Measurements from ENCODE around the gene PPP6R1. TPM values are rescaled to one million over a fixed set of nuclear protein-coding genes. Genes with fewer than 3 reads are reported as not detected.

PPP6R1 gene
- total and polyA plus RNA-seq, 10 donors, result 49.2 to 150 (median 129) TPM

- Histone ChIP-seq H3K27me3 (replicated peaks in 1 of 7) (no peaks in the 10 kb centered on the region), H3K36me3 (peaks cover 0 to 11% (median 0%) of the 10 kb centered on the region in 6 donors), H3K4me1 (peaks cover 47 to 69% (median 63%) of the 10 kb centered on the region in 6 donors), H3K4me3 (peak overlapping the region; percentile 79 to 96 (median 90)), H3K27ac (peak overlapping the region; percentile 78 to 98 (median 96)), H3K9me3 (no peaks in the 10 kb centered on the region)
- 0 to 1% (median 1%) methylated on average over 46 to 51 of the region's 51 CpGs for WGBS, 5 donors
- intact Hi-C loops (cut with DNase I; ENCODE audit: low total_unique reads), result loop anchor here (10.0 kb wide), 1 partner anchor 73 kb away; the partner anchor contains the start of gene SYT5
- TF ChIP-seq CTCF (IDR thresholded peaks at IDR 0.05 in 8 of 11, conservative IDR thresholded peaks at IDR 0.05 in 3 of 11) (no peak), POLR2AphosphoS5 (IDR thresholded peaks at IDR 0.05) (peak in 1 of 3 donors; percentile 23)
- peak; percentile 83 for DNase-seq
Observed at GRCh38 chr19:55257461-55258420, 1.1 kb downstream of the PPP6R1 start.

GRCh38 chr19:55256562-55257460, 2.0 kb downstream of the PPP6R1 start:
- no peak for TF ChIP-seq POLR2A (IDR thresholded peaks at IDR 0.05)
- intact Hi-C loops (cut with DNase I; ENCODE audit: low total_unique reads), result loop anchor here (10.0 kb wide), 1 partner anchor 72 kb away; the partner anchor contains the start of gene SYT5
- Histone ChIP-seq H3K4me3 (peak overlapping the region; percentile 79 to 96 (median 90)), H3K36me3 (peaks cover 0 to 2% (median 0%) of the 10 kb centered on the region in 6 donors), H3K27me3 (replicated peaks in 1 of 7) (no peaks in the 10 kb centered on the region), H3K4me1 (peaks cover 56 to 78% (median 73%) of the 10 kb centered on the region in 6 donors), H3K9me3 (no peaks in the 10 kb centered on the region), H3K27ac (peak overlapping the region in 7 of 8 donors; percentile 93 to 98 (median 96))
- 19 to 27% (median 23%) methylated on average over 22 of the region's 22 CpGs for WGBS, 5 donors
- peak; percentile 75 for DNase-seq

- peak; percentile 87 for DNase-seq
- intact Hi-C loops (cut with DNase I; ENCODE audit: low total_unique reads), result loop anchor here (10.0 kb wide), 1 partner anchor 71 kb away; the partner anchor contains the start of gene SYT5
- H3K27ac ChIP-seq, result peak overlapping the region; percentile 84 to 98 (median 96)
- no peaks in the 10 kb centered on the region for H3K9me3 ChIP-seq
- no peaks in the 10 kb centered on the region for H3K27me3 ChIP-seq (replicated peaks in 1 of 7)
- TF ChIP-seq CTCF (IDR thresholded peaks at IDR 0.05 in 8 of 11, conservative IDR thresholded peaks at IDR 0.05 in 3 of 11) (no peak), POLR2AphosphoS5 (IDR thresholded peaks at IDR 0.05) (peak; percentile 43 to 72 (median 58)), POLR2A (IDR thresholded peaks at IDR 0.05) (no peak)
- H3K4me3 ChIP-seq, result peak overlapping the region; percentile 22 to 96 (median 90)
- H3K4me1 ChIP-seq, result peaks cover 66 to 88% (median 83%) of the 10 kb centered on the region in 6 donors
- 23 to 32% (median 24%) methylated on average over 16 to 17 of the region's 17 CpGs for WGBS, 5 donors
- no peaks in the 10 kb centered on the region for H3K36me3 ChIP-seq
Observed at GRCh38 chr19:55255618-55256423, 3.0 kb downstream of the PPP6R1 start.

All from spleen (tissue), 11 donors.